Activated CD8-positive, alpha-beta memory T cell treated with anti-CD3 and anti-CD28 coated beads, Interleukin-2, amount 50 U/mL, for 24 hours (primary cell): Measurements from ENCODE around the gene DUSP11.
"Not testable (repeated sequence)": the region's sequence is repeated elsewhere in the genome, so short reads cannot be mapped to it uniquely, and the experiment has no call there.

Experiments
- DNase-seq: peaks from one replicate; pipeline ENCODE4 v3.0.0-alpha.2; 2020; ENCODE audit errors: extremely low read depth

The DUSP11 gene

DNA sequence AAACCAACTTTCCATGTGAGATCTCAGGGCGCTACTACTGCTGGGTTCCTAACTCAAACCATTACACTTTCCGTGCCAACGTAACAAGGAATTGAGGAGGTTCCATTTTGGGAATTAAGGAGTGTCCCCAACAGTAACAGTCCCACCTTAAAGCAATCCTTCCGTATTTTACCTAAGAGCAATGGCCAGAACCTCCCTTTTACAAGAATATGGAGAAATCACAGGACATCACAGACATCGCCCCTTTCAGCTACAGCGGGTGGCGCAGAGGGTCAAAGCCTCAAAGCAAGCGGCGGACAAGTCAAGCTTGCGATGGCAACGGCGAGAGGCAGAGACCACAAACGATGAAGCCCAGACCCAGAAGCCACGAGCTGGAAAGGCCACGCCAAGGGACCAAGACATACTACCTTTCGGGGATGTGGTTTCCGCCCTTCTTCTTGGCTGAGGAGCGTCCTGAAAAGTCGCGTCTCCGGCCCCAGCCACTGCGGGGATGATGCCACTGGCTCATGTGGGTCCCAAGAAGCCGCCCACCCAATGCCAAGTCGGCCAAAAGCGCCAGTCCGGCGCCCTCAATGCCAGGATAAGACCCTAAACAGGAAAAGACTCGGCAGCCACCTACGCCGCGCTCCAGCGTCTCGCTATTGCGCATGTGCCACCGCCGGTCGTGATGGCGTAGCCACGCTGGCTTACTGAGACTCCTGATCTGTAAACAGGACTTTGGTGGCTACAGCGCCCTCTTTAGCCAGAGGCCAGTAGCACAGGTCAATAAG, at the start of gene DUSP11:
DUSP11 (minus strand) TSS at position 637 of the 770 bp plus-strand sequence; CDS start at position 508, 129 bp downstream.
- peak; percentile 95 for DNase-seq

DNA sequence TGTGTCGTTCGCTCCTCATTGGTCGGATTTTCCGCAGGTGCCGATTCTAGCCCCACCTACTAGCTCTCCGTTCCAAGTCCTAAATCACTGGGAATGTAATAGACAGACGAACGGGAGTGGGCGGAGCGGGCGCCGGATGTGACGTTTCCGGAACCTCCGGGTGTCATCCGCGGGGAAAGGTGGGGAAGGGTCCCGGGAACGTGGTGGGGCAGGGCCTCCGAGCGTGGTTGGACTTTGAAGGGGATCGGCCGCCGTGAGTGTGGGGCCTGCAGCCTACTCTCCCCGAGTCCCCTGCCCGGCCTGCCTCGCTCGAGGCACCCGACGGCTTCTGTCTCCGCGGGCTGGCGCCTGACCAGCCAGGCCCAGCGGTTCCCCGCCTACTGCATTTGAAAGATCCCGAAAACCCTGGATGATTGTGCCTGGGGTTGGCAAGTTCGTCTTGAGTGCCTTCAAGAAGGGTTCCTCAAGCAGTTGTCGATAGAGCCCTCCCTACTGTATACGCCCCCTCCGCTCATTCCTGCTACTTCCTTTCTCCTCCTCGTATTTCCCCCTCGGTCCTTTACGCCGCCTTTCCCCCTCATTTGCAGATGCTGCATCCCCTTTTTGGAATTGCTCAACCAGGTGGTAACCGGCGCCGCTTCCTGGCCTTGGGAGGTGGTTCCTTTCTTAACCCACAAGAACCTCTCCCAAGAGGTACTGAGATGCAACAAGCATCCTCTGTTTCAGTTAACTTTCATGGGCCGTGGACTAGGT, 49.1 kb upstream of the DUSP11 start, which contains the start of gene STAMBP:
STAMBP (plus strand) TSS at position 144 of the 753 bp plus-strand sequence. CDS start 1,896 bp downstream, outside the sequence.
- peak; percentile 76 for DNase-seq

DNA sequence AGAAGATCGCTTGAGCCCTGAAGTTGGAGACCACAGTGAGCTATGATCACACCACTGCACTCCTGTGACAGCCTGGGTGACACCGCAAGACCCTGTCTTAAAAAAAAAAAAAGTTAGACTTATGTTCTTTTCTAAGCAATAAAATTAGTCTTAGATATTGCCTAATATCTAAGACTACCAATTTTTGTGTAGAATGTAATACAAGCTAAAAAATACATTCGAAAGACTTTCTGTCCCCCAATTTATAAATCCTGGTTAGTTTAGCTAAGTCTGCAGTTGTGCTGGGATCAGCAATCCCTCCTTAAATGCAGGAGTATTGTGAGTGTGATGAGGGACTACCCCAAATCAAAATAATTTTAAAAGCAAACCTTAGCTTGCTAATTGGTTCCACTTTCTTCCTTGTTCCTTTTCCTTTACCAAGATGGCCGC, 48.5 kb upstream of the DUSP11 start:
- no peak for DNase-seq

DNA sequence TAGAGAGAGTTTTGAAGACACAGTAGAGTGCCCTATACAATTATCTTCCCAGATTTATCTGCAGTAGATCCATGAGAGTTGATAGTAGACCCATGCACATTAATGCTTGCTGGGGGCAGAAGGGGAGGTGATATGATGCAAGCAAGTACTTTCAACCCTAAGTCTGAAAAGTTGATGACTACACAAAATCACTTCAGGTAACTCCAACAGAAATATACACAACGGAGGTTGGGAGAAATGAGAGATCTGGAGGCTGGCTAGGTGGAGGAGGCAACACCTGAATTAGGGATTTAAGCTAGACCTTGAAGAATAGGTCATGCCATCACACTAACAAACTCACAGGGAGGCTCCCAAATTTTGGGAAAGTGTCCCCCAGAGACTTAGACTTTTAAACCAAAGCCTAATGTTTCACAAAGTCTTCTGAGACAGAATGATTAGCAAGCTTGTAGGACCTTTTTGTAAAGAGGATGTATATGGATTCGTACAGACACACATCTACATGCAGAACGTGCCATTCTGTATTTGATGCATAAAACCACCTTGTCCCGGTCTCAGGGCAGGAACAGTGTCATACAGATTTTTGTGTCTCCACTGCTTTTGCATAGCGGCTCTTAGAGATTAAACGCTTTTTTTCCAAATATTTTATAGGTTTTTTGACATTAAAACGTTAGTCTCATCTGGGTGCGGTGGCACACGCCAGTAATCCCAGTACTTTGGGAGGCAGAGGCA, 47.9 kb upstream of the DUSP11 start:
- no peak for DNase-seq

DNA sequence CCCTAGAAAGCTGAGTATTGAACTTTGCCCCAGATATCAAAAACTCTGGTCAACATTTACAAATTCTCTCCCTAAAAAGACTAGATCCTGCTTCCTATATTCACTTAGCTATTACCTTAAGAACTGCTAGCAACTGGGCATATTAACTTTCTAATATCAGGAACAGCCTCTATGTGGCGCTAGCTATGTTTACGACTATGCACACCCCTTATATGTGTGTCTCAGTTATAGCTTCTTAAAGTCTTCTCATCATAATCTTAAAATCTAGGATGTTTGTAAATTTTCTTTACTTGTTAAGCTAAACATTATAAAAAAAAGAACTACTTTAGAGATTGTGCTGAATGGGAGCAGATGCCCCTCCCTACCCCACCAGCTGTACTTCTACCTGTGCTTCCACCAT, 47.1 kb upstream of the DUSP11 start:
- no peak for DNase-seq

DNA sequence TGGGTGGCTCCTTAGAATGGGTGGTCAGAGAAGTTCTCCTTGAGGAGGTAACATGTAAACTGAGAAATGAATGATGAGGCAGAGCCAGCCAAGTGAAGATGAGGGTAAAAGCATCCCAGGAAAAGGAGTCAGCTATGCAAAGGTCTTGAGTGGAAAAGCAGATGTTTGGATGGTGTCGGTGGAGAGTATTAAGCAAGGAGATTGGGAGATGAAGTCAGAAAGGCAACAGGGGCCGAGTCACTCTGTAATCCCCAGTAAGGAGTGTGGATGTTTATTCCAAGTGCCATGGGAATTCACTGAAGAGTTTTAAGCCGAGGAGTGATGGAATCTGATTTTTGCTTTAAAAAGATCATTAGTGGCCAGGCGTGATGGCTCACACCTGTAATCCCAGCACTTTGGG, 45.5 kb upstream of the DUSP11 start:
- no peak for DNase-seq

DNA sequence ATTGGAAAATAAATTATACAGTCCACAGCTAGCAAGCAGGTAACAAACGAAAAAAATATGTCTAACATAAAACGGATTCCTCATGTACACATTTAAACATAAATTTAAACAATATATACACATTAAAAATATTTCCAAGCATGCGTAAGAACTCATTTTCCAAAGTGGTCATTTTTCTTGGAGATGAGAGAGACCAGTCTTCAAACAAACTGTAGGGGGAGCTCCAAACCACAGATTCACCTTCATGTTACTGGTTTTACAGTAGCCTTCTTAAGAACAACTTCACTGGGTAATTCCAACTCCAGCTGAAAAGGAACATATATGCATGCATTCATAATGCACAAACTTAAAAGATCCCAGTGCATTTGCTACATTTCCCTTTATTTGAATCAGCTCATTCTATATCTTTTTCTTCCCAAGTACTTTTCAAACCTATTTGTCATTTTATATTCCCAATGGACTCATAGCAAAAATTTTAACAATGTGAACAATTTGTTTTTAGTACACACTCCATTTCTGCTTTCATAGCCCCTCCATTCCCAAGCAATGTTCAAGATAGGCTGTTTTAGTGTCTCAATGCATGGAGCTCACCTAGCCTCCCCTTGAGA, 44.1 kb upstream of the DUSP11 start:
- no peak for DNase-seq

DNA sequence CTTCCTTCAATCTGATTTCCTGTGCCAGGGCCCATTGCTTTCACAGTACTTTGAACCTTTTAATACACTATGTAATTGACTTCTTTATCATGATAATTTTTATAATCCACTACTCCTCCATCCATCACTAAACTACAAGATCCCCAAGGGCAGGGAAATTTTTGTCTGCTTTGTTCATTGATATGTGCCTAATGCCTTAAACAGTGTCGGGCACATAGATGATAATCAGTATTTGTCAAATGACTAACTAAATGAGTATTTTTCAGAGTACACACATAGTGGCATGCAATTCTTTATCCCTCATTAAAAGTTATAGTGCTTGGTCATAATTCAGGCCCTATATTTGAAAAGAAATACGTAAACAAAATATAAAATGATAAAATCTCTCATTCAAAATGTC, 43.5 kb upstream of the DUSP11 start:
- DNase-seq = no peak

DNA sequence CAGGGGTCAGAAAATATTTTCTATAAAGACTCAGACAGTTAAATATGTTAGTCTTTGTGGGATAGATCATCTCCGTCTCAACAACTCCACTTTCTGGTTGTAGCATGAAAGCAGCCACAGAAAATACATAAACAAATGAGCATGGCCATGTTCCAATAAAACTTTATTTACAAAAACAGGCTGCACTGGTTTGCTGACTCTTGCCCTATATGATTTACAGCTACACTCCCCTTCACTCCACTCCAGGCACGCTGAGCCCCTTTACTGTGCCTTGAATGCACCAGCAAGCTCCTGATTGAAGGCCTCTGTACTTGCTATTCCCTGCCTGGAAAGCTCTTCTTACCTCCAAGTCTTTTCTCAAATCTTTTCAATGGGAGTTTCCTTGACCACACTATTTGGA, 43.1 kb upstream of the DUSP11 start:
- no peak for DNase-seq

DNA sequence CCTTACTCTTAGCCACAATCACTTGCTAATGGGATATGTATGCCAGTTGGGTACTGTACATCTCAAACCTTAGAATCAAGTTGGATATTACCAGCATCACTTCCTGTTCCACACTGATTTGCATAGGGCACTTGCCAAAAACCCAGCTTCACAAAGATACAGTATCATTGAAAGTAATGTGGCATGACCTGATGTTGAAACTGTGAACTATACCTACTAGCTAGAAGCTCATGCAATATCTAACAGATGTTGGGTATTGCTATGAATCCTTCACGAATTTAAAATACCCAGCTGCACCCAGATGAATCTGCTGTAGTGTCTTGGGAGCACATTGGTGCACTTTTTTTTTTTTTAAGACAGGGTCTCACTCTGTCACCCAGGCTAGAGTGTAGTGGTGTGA, 42.4 kb upstream of the DUSP11 start:
- DNase-seq = no peak

DNA sequence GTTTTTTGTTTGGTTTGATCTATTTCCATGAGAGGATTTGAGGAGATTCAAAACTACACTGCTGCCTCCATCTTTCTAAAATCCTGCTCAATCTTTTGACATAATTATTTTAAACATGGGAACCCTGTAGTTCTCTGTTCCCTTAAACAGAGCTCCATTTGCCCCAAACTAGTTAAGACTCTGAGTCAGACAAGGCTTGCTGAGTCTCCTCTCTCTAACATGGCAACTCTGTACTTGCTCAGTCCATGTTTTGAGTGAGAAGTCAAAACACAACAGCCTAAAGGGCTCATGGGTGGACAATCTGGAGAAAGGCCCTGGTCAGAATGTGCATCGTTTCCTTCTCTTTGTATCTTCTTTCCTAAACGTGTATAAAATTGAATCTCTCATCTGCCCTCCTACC, 41.8 kb upstream of the DUSP11 start:
- DNase-seq = no peak

DNA sequence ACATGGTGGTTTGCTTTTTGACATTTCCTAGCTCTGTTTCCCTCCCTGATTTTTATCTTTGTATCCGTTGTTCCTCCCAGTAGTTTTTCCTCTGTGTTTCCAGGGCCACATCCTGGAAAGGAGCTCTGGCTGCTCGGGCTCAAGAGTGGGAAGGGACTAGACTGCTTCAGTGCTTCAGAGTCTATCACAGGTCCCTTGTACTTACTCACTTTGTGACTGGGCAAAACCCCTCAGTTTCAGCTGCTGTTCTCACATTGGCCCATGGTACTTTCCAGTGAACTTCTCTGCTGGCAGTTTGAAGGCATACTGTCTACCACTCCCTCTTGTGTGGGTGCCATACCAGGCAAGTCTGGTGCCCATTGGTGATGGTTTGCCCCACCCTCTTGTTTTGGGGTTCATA, 41.3 kb upstream of the DUSP11 start:
- DNase-seq = no peak

DNA sequence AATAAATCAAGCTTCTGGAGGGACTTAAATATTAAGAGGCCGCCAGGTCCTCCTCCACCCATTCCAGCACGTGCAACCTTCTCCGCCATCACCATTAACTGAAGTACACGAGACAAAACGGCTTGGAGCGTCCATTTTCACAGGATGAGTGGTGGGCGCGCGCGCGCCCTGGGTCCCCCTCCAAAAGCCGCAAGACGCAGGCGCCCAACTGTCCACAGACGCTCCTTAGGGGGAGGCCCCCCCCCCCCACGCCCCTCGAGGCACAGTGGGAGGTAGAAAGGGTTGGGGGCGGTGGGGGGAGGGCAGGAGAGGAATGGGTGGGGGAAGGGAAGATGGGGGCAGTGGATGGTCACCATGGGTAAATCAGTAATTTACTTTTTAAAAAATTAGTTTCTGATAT, 38.4 kb upstream of the DUSP11 start:
- no peak for DNase-seq

DNA sequence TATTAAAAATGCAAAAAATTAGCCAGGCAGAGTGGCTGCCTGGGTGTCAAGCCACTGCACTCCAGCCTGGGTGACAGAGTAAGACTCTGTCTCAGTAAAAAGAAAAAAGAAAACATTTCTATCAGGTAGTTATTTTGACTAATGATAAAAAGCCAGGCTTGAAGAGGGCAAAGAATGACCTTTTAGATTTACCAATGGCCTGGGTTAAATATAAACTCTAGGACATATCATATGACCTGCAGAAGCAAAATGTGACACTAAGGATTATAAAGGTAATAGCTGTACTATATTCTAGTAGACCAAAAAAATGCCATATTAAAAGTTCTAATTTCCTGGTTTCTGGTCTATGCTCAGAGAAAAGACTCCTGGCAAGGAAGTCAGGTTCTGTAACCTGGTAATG, 32.7 kb upstream of the DUSP11 start:
- DNase-seq = no peak

DNA sequence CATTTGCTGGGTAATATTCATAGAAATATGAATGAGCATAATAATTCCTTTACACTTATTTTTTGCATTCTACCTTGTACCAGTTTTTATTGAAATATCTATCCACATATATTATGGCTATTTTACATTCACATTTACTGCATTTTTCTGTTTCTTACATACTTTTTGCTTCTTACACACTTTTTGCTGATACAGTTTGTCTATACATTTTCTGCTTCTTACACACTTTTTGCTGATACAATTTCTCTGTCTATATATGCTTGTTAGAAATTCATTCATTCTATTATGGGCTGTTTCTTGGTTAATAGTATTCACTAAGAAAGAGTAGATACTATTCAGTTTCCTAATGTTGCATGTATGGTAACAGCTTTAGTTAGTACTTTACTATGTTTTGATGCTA, 32.0 kb upstream of the DUSP11 start:
- no peak for DNase-seq

DNA sequence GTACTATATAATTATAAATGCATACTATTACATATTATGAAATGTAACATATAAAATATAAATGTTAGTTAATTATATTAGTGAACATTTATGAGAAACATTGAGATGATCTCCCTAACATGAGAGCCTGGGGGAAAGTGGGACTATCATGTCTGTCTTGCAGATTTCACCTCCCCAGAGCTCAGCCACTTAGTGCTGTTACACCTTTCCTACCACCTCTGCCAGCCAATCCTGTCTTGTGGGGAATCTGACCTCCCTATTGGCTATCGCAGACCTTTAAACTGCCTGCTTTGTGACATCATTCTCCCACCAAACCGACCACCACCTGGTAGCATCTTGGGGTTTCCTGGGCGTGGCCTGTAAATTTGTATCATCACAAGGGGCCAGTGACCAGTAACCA, 4.0 kb upstream of the DUSP11 start, which contains the start of gene C2orf78:
C2orf78 (plus strand) TSS at position 301 of the 400 bp plus-strand sequence. CDS start 127 bp downstream, outside the sequence.
- DNase-seq = not testable (repeated sequence)

DNA sequence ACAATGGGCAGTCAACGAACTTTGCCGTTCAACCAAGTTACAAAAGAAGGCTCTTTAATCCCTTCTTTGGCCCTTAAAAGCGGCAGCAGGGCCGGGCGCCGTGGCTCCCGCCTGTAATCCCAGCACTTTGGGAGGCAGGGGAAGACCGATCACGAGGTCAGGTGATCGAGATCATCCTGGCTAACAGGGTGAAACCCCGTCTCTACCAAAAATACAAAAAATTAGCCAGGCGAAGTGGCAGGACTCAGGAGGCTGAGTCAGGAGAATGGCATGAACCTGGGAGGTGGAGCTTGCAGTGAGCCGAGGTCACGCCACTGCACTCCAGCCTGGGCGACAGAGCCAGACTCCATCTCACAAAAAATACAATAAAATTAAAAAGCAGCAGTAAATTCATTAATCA, 3.5 kb upstream of the DUSP11 start:
- not testable (repeated sequence) for DNase-seq

DNA sequence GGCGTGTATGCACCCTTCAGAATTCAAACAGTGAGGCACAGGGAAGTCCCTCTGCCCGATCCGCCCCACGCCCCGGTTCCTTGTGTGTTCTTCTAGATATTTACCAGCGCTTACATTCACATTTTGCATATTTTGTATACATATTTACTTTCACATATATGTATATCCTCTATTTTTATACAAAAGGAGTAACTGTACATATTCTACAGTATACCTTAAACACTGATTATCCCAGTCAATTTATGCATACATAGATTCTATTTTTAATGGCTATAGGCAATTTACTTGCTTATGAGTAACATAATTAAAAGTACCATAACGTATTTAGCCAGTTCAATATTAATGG, 307 bp upstream of the DUSP11 start:
- DNase-seq = no peak

DNA sequence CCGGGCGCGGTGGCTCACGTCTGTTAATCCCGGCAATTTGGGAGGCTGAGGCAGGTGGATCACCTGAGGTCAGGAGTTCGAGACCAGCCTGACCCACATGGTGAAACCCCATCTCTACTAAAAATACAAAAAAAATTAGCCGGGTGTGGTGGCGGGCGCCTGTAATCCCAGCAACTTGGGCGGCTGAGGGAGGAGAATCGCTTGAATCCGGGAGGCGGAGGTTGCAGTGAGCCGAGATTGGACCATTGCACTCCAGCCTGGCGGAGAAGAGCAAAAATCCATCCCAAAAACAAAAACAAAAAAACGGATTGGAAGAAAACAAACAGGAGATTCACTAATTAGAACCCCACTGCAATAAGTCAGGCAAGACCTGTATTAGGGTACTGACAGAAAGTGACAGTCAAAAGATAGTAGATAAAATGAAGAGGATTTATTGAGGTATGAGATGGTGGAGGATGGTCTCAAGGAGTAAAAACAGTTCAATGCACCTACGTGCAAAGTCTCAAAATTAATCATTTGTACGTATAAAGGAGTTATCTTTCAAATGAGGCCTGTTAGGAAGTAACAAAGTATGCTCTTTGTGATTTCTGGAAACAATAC, 936 bp downstream of the DUSP11 start:
- not testable (repeated sequence) for DNase-seq

DNA sequence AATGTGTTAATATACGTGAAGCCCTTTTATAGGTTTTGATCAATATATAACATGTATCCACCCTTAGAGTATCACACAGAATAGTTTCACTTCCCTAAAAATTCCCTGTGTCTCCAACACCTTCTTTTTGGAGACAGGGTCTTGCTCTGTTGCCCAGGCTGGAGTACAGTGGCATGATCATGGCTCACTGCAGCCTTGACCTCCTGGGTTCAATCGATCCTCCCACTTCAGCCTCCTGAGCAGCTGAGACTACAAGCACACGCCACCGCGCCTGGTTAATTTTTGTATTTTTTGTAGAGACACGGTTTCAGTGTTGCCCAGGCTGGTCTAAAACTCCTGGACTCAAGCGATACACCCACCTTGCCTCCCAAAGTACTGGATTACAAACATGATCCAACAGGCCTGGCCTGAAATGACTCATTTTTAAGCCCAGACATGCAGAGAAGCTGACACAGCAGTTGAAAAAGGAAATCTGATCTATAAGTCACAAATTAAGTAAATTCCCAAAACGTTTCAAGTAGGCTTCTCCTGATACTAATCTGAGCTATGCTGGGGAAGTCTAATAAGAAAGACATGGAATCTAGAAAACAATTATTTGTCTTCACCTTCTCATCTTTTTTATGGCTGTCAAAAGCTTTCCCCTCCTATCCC, 2.9 kb downstream of the DUSP11 start:
- DNase-seq = no peak

DNA sequence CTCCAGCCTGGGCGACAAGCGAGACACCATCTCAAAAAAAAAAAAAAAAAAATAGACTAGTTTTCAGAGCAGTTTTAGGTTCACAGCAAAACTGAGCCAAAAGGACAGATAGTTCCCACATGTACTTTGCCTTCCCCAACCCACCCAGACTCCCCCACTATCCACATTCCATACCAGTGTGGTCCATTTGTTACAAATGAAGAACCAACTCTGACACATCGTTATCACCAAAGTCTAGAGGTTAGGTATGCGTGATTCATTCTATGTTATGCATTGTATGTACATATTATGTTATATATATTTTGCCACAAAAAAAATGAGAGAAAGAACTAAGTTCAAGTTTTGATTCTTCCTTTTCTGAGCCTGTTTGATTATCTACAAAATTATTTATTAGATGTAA, 3.5 kb downstream of the DUSP11 start:
- DNase-seq = no peak
